Left lung (tissue), 10 donors: ENCODE results near the gene NLRX1. TPM values are rescaled to one million over a fixed set of nuclear protein-coding genes. Genes with fewer than 3 reads are reported as not detected.
A peak's percentile ranks its signal among the peaks of the same experiment; 100 is the strongest.
"Not testable (repeated sequence)": the region's sequence is repeated elsewhere in the genome, so short reads cannot be mapped to it uniquely, and the experiment has no call there.

Experiments used
- ATAC-seq: fragments of 200-7000 bp; cut with Tn5 transposase; one replicate; pipeline ENCODE4 v1.9.1; 2020; ENCODE audit warnings: moderate library complexity
- DNase-seq, 4 donors: peaks; one replicate each; pipeline ENCODE4 v3.0.0-alpha.2; 2013 to 2020
- H3K27ac ChIP-seq, 2 donors: fragments of 200-600 bp; sonication (generic) in 1 of 2; one replicate each; pipeline versions ENCODE4 v1.5.0 to v1.8.0; 2020 to 2021
- H3K27me3 ChIP-seq, 2 donors: fragments of 200-600 bp; sonication (generic) in 1 of 2; one replicate each; pipeline versions ENCODE4 v1.5.0 to v1.8.0; 2020 to 2021
- H3K36me3 ChIP-seq, 2 donors: fragments of 200-600 bp; sonication (generic) in 1 of 2; one replicate each; pipeline versions ENCODE4 v1.5.0 to v1.8.0; 2020 to 2021
- H3K4me1 ChIP-seq, 2 donors: fragments of 200-600 bp; one replicate each; pipeline ENCODE4 v1.8.0; 2021
- H3K4me3 ChIP-seq, 2 donors: fragments of 200-600 bp; sonication (generic) in 1 of 2; one replicate each; pipeline versions ENCODE4 v1.5.0 to v1.8.0; 2020 to 2021; ENCODE audit warnings: mild to moderate bottlenecking in 1 of 2
- H3K9me3 ChIP-seq, 2 donors: fragments of 200-600 bp; sonication (generic) in 1 of 2; one replicate each; pipeline versions ENCODE4 v1.5.0 to v1.8.0; 2020 to 2021
- intact Hi-C, 2 donors: fragments of 100-400 bp; cut with DNase I; formaldehyde crosslinking; loops; one replicate each; pipeline versions ENCODE4 v1.11.2 to v1.14.2; 2022
- polyA plus RNA-seq, 6 donors: library from polyadenylated mRNA; unstranded; fragments of 120-200 nt; gene quantifications; one replicate each; pipeline ENCODE4 v1.2.1, GENCODE V29; 2013; ENCODE audit not compliant: insufficient read length in 6 of 6
- total RNA-seq, 2 donors: library from RNA; stranded (reverse); fragmentation: NEBNext Ultra II Directional; extraction: Animal tissue kit (Norgen Biotek cat#: 25700); gene quantifications; one replicate each; pipeline ENCODE4 v1.2.1, GENCODE V29; 2021
- TF ChIP-seq, protein P1 (sequence below), 2 donors: fragments of 200-600 bp; sonication (generic) in 1 of 2; IDR thresholded peaks; one replicate each; pipeline versions ENCODE4 v1.5.0 to v1.8.0; 2021; ENCODE audit warnings: antibody characterized with exemption in 2 of 2
- donor health status: DM: no; HTN: yes; CAD: no.
- donor health status: DM: no; HTN: no; CAD: no.

Gene NLRX1
- total and polyA plus RNA-seq, 8 donors: 9.9 to 15.7 (median 12.0) TPM

GRCh38 chr11:119210050-119210449 is 41.5 kb downstream of the NLRX1 start:
- ATAC-seq (no peak), DNase-seq (no peak)
- H3K27me3 ChIP-seq: no peaks in the 10 kb centered on the region
- TF ChIP-seq, protein P1, sequence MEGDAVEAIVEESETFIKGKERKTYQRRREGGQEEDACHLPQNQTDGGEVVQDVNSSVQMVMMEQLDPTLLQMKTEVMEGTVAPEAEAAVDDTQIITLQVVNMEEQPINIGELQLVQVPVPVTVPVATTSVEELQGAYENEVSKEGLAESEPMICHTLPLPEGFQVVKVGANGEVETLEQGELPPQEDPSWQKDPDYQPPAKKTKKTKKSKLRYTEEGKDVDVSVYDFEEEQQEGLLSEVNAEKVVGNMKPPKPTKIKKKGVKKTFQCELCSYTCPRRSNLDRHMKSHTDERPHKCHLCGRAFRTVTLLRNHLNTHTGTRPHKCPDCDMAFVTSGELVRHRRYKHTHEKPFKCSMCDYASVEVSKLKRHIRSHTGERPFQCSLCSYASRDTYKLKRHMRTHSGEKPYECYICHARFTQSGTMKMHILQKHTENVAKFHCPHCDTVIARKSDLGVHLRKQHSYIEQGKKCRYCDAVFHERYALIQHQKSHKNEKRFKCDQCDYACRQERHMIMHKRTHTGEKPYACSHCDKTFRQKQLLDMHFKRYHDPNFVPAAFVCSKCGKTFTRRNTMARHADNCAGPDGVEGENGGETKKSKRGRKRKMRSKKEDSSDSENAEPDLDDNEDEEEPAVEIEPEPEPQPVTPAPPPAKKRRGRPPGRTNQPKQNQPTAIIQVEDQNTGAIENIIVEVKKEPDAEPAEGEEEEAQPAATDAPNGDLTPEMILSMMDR (IDR thresholded peaks at IDR 0.05): no peak
- intact Hi-C loops: no loop called here
- H3K36me3 ChIP-seq: no peaks in the 10 kb centered on the region
- no peaks in the 10 kb centered on the region for H3K9me3 ChIP-seq
- H3K27ac ChIP-seq: no peak overlapping the region
- peaks cover 4 to 52% of the 10 kb centered on the region in 2 donors for H3K4me1 ChIP-seq
- no peak overlapping the region for H3K4me3 ChIP-seq

DNA sequence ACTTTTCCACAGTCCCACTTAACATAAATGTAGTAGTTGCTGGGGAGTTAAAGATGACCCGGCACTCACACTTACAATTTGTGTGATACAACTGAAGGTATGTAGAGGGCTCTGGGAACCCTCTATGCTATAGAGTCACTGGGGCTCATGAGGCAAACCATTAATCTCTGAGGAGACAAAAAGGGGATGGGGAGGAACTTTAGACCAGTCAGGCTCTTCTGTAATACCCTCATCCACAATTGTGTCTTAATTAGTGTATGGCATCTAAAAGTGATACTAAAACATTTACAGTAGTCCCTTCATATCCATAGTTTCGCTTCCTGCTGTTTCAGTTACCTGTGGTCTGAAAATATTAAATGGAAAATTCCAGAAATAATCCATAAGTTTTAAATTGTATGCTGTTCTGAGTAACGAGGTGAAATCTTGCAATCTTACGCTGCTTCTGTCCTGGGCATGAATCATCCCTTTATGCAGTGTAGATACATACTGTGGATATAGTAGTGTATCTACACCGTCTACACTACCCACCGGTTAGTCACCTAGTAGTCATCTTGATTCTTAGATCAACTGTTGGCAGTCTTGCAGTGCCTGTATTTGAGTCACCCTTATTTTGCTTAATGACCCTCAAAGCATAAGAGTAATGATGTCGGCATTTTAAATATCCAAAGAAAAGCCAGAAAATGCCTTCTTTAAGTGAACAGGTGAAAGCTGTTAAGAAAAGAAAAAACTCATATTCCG is 49.8 kb downstream of the NLRX1 start:
- Histone ChIP-seq H3K4me1 (peaks cover 5 to 13% of the 10 kb centered on the region in 2 donors), H3K27me3 (no peaks in the 10 kb centered on the region), H3K9me3 (no peaks in the 10 kb centered on the region), H3K4me3 (no peak overlapping the region), H3K27ac (no peak overlapping the region), H3K36me3 (peaks cover 0 to 7% of the 10 kb centered on the region in 2 donors)
- ATAC-seq: peak; percentile 80
- TF ChIP-seq, protein P1 (IDR thresholded peaks at IDR 0.05): no peak
- no peak for DNase-seq
- intact Hi-C loops: no loop called here

- DNase-seq (peak in 2 of 4 donors; percentile 54 to 71), ATAC-seq (peak; percentile 69)
- peaks cover 5 to 17% of the 10 kb centered on the region in 2 donors for H3K4me1 ChIP-seq
- no peaks in the 10 kb centered on the region for H3K27me3 ChIP-seq
- H3K36me3 ChIP-seq: no peaks in the 10 kb centered on the region
- H3K4me3 ChIP-seq: no peak overlapping the region
- intact Hi-C loops: no loop called here
- peak overlapping the region; percentile 0 to 11 for H3K27ac ChIP-seq
- TF ChIP-seq, protein P1 (IDR thresholded peaks at IDR 0.05): no peak
- no peaks in the 10 kb centered on the region for H3K9me3 ChIP-seq
Measured at GRCh38 chr11:119222308-119222707, 53.8 kb downstream of the NLRX1 start.

DNA sequence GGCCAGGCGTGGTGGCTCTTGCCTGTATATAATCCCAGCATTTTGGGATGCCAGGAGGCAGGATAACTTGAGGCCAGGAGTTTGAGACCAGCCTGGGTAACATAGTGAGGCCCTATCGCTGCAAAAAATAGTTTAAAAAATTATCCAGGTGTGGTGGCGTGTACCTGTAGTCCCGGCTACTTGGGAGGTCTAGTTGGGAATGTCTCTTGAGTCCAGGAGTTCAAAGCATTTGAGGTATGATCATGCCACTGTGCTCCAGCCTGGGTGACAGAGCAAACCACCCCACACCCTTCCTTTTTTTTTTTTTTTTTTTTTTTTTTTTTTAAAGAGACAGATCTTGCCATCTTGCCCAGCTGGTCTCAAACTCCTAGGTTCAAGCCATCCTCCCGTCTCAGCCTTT is 54.4 kb downstream of the NLRX1 start:
- Histone ChIP-seq H3K27ac (peak overlapping the region in 1 of 2 donors; percentile 47), H3K27me3 (no peaks in the 10 kb centered on the region), H3K4me3 (no peak overlapping the region), H3K36me3 (no peaks in the 10 kb centered on the region), H3K4me1 (peaks cover 5 to 17% of the 10 kb centered on the region in 2 donors), H3K9me3 (no peaks in the 10 kb centered on the region)
- ATAC-seq: no peak
- intact Hi-C loops: no loop called here
- TF ChIP-seq, protein P1 (IDR thresholded peaks at IDR 0.05): no peak
- no peak for DNase-seq

DNA sequence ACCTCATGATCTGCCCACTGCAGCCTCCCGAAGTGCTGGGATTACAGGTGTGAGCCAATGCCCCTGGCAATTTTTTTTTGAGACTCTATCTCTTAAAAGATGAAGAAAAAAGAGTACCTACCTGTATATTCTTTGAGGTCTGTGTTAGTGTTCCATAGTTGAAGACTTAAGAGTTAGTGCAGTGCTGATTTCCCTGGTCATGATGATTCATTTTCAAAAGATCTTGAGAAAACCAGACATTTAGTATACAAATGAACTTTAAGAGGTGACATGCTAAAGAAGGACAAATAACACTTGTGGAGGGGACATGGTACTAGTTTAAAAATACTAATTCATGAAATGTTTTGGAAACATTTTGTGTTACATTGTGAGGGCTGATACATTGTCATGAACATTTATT is 55.3 kb downstream of the NLRX1 start:
- TF ChIP-seq, protein P1 (IDR thresholded peaks at IDR 0.05): no peak
- ATAC-seq (no peak), DNase-seq (no peak)
- no peak overlapping the region for H3K27ac ChIP-seq
- H3K27me3 ChIP-seq: no peaks in the 10 kb centered on the region
- intact Hi-C loops: no loop called here
- no peaks in the 10 kb centered on the region for H3K36me3 ChIP-seq
- H3K4me1 ChIP-seq: peaks cover 5 to 23% of the 10 kb centered on the region in 2 donors
- no peak overlapping the region for H3K4me3 ChIP-seq
- H3K9me3 ChIP-seq: no peaks in the 10 kb centered on the region

DNA sequence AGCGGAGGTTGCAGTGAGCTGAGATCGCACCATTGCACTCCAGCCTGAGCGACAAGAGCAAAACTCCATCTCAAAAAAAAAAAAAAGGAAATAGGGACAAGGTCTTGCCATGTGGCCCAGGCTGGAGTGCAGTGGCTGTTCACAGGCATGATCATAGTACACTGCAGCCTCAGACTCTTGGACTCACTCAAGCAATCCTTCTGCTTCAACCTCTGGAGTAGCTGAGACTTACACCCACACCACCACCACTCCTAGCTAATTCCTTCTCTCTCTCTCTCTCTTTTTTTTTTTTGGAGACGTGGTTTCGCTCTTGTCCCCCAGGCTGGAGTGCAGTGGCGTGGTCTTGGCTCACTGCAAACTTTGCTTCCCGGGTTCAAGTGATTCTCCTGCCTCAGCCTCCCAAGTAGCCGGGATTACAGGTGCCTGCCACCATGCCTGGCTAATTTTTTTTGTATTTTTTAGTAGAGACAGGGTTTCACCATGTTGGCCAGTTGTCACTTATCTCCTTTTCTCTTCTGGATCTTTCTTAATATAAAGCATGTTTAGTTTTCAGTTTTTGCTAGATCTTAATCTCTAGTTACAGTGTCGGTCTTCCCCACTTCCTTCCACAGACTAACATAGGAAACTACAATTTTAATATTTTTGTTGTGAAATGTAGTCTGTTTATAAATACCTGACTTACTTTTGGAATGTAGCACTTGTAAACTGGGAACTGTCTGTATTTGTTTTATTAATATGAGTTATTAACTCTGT is 60.2 kb downstream of the NLRX1 start:
- ATAC-seq, DNase-seq, H3K4me3 ChIP-seq, intact Hi-C loops, H3K9me3 ChIP-seq, H3K27me3 ChIP-seq: not testable (repeated sequence)
- H3K27ac ChIP-seq: peak overlapping the region in 1 of 2 donors; percentile 15
- H3K4me1 ChIP-seq: peaks cover 0 to 12% of the 10 kb centered on the region in 2 donors
- H3K36me3 ChIP-seq: peaks cover 0 to 16% of the 10 kb centered on the region in 2 donors
